Heart left ventricle (tissue), 16 donors: Measurements from ENCODE around the gene CDK2AP2. TPM values are rescaled to one million over a fixed set of nuclear protein-coding genes. Genes with fewer than 3 reads are reported as not detected.
A peak's percentile ranks its signal among the peaks of the same experiment; 100 is the strongest.

Experiments used
- ATAC-seq, 4 donors: fragments of 200-7000 bp; cut with Tn5 transposase; one replicate each; pipeline ENCODE4 v1.9.1; 2020 to 2022; ENCODE audit warnings: moderate library complexity in 4 of 4, mild to moderate bottlenecking in 3 of 4, moderate number of reproducible peaks in 1 of 4
- DNase-seq, 5 donors: peaks; one replicate each; pipeline ENCODE4 v3.0.0-alpha.2; 2020
- H3K27ac ChIP-seq, 12 donors: fragments of 200-600 bp; sonication (generic) in 4 of 12; one replicate each; pipeline versions ENCODE4 v1.5.0 to v1.8.0; 2016 to 2022; ENCODE audit warnings: mild to moderate bottlenecking in 2 of 12
- H3K27me3 ChIP-seq, 9 donors: fragments of 200-600 bp; sonication (generic) in 2 of 9; one replicate each; pipeline versions ENCODE4 v1.5.1 to v1.8.0; 2016 to 2022; ENCODE audit warnings: mild to moderate bottlenecking in 3 of 9
- H3K36me3 ChIP-seq, 9 donors: fragments of 200-600 bp; sonication (generic) in 2 of 9; one replicate each; pipeline versions ENCODE4 v1.5.0 to v1.8.0; 2018 to 2022; ENCODE audit warnings: mild to moderate bottlenecking in 2 of 9
- H3K4me1 ChIP-seq, 12 donors: fragments of 200-600 bp; sonication (generic) in 4 of 12; one replicate each; pipeline versions ENCODE4 v1.5.0 to v1.8.0; 2016 to 2022; ENCODE audit warnings: mild to moderate bottlenecking in 3 of 12
- H3K4me3 ChIP-seq, 12 donors: fragments of 200-600 bp; sonication (generic) in 4 of 12; one replicate each; pipeline versions ENCODE4 v1.5.0 to v1.8.0; 2017 to 2022; ENCODE audit warnings: mild to moderate bottlenecking in 9 of 12, moderate library complexity in 4 of 12
- H3K9me3 ChIP-seq, 12 donors: fragments of 200-600 bp; sonication (generic) in 4 of 12; one replicate each; pipeline versions ENCODE4 v1.5.0 to v1.8.0; 2016 to 2022; ENCODE audit warnings: mild to moderate bottlenecking in 1 of 12
- CTCF ChIP-seq, 12 donors: fragments of 200-600 bp; sonication (generic) in 4 of 12; IDR thresholded peaks; one replicate each; pipeline versions ENCODE4 v1.5.0 to v1.8.0; 2018 to 2022; ENCODE audit warnings: antibody characterized with exemption in 12 of 12, mild to moderate bottlenecking in 5 of 12
- POLR2A ChIP-seq, 2 donors: fragments of 450-650 bp; IDR thresholded peaks; one replicate each; pipeline ENCODE4 v1.6.1; 2017; ENCODE audit warnings: antibody characterized with exemption in 2 of 2, mild to moderate bottlenecking in 2 of 2, moderate library complexity in 2 of 2
- WGBS, 4 donors: extraction: QIAGEN DNeasy Blood & Tissue Kit in 2 of 4; methylation state at CpG; one replicate each; pipeline versions ENCODE4 v1.1.5 to v1.1.7; 2013 to 2018; 5-methylcytosine and 5-hydroxymethylcytosine counted together
- intact Hi-C, 10 donors: fragments of 100-400 bp; cut with DNase I; formaldehyde crosslinking; loops; one replicate each; pipeline versions ENCODE4 v1.11.1 to v1.14.2; 2022
- polyA plus RNA-seq, 2 donors: library from polyadenylated mRNA; stranded (reverse); fragments of 200-250 nt; gene quantifications; one replicate each; pipeline ENCODE4 v1.2.3, GENCODE V29; 2013
- total RNA-seq, 9 donors: library from RNA; depleted of rRNA in 2 of 9; stranded (reverse); fragments of >200 nt in 2 of 9; fragmentation: NEBNext Ultra II Directional in 3 of 9; extraction: Animal tissue kit (Norgen Biotek cat#: 25700) in 3 of 9; gene quantifications; one replicate each; pipeline versions ENCODE4 v1.1.0 to v1.2.4, GENCODE V29; 2016 to 2023
- donor health status: ischemic (EF 13 %, LVEDD 7.1; RV severe dilation, severe dysfunction).
- donor health status: healthy with polysubstance abuse.
- donor health status: DM: no; HTN: yes; CAD: no.
- donor health status: DM: no; HTN: no; CAD: no.
- donor health status: ischemic (EF 25% LVEDD 6.9; RV normal size, moderate dysfunction).
- donor health status: ischemic (EF 25% LVEDD 5.7; RV mildly dilated, moderate dysfunction).
- donor health status: healthy.
- donor health status: DM: yes; HTN: yes; CAD: no.
- donor health status: ischemic (EF 35%, LVEDD 5.7; RV mildly dilated, moderate dysfunction).
- donor health status: nonischemic (EF 11% LVEDD 7.7; RV severe dilation, severe dysfunction).
- donor health status: DM: yes; HTN: yes; CAD: no.
- donor health status: PGD.
- donor health status: ischemic (EF 29% LVEDD 5.4; RV normal size, mild dysfunction).
- donor health status: nonischemic (EF 23%, LVEDD 6.1; RV moderate dilation, normal function).

CDK2AP2 gene
- total and polyA plus RNA-seq, 11 donors = 37.0 to 461 (median 60.1) TPM

DNA sequence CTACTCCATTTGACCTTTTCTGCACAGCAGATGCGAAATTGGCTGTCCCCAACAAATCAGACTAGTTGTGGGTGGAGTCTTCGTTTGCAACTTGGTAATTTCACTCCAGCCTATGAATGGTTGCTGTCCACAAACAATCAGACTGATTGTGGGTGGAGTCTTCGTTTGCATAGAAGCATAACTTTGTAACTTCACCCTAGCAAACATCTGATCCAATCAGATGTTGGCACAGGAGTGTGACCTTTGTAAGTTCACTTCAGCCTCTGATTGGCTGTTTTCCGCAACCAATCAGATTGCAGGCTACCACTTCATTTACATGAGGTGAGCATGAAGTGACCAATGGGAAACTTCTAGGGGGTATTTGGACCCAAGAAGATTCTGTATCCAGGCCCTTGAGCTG is 31.6 kb upstream of the CDK2AP2 start:
- Histone ChIP-seq H3K27me3 (no peaks in the 10 kb centered on the region), H3K4me1 (peaks cover 0 to 6% (median 2%) of the 10 kb centered on the region in 12 donors), H3K9me3 (peaks cover 0 to 5% (median 0%) of the 10 kb centered on the region in 12 donors), H3K4me3 (no peak overlapping the region), H3K27ac (no peak overlapping the region), H3K36me3 (no peaks in the 10 kb centered on the region)
- TF ChIP-seq CTCF (IDR thresholded peaks at IDR 0.05) (no peak), POLR2A (IDR thresholded peaks at IDR 0.05) (no peak)
- intact Hi-C loops = no loop called here
- no peak for ATAC-seq
- no peak for DNase-seq
- WGBS, 4 donors = 88 to 92% (median 90%) methylated on average over 4 of the region's 4 CpGs

DNA sequence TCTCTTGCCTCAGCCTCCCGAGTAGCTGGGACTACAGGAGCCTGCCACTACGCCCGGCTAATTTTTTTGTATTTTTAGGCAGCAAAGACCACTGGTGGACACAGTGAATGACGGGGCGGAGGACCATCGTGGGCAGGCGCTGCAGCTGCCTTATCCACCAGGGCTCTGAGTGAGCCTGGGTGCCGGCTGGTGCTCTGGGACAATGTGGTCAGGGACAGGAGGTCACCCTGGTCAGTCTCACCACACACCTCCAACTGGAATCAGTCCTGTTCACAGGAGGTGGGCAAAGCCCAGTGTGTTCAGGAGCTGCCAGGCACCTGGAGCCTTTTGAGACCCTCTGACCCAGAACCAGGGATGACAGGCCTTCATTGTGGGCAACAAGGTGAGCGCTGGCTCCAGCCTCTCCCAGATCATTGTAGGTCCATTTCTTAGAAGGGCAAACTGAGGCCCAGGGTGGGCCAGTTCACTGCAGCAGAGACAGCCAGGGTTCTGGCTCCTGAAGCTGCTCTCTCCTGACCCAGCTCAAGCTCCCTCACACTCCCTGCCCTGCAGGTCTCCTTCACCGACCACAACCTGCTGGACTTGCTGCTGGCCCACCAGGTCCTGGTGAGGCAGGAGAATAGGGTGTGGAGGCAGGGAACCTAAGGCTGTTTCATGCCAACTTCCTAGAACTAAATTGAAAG is 31.0 kb upstream of the CDK2AP2 start:
- peaks cover 0 to under 1% (median 0%) of the 10 kb centered on the region in 12 donors for H3K4me1 ChIP-seq
- H3K27me3 ChIP-seq = no peaks in the 10 kb centered on the region
- 87 to 96% (median 90%) methylated on average over 6 to 10 of the region's 10 CpGs for WGBS, 4 donors
- no peak overlapping the region for H3K4me3 ChIP-seq
- ATAC-seq (no peak), DNase-seq (no peak)
- peaks cover 0 to 11% (median 4%) of the 10 kb centered on the region in 12 donors for H3K9me3 ChIP-seq
- H3K36me3 ChIP-seq = no peaks in the 10 kb centered on the region
- H3K27ac ChIP-seq = no peak overlapping the region
- intact Hi-C loops = no loop called here
- no peak for TF ChIP-seq CTCF (IDR thresholded peaks at IDR 0.05)
- TF ChIP-seq POLR2A (IDR thresholded peaks at IDR 0.05) = no peak

- H3K36me3 ChIP-seq = no peaks in the 10 kb centered on the region
- 64 to 76% (median 71%) methylated on average over 6 of the region's 6 CpGs for WGBS, 4 donors
- no peaks in the 10 kb centered on the region for H3K27me3 ChIP-seq
- DNase-seq = no peak
- ATAC-seq = peak in 1 of 4 donors; percentile 58
- H3K9me3 ChIP-seq = peaks cover 0 to 17% (median 8%) of the 10 kb centered on the region in 12 donors
- H3K4me3 ChIP-seq = no peak overlapping the region
- TF ChIP-seq CTCF (IDR thresholded peaks at IDR 0.05) (no peak), POLR2A (IDR thresholded peaks at IDR 0.05) (no peak)
- H3K4me1 ChIP-seq = no peaks in the 10 kb centered on the region
- H3K27ac ChIP-seq = no peak overlapping the region
- intact Hi-C loops = no loop called here
These were observed 30.3 kb upstream of the CDK2AP2 start for GRCh38 chr11:67538306-67538705.

GRCh38 chr11:67535561-67535960 is 27.6 kb upstream of the CDK2AP2 start:
- ATAC-seq (no peak), DNase-seq (no peak)
- TF ChIP-seq CTCF (IDR thresholded peaks at IDR 0.05) (no peak), POLR2A (IDR thresholded peaks at IDR 0.05) (no peak)
- WGBS, 4 donors = 70 to 88% (median 75%) methylated on average over 1 of the region's 1 CpG
- no peaks in the 10 kb centered on the region for H3K27me3 ChIP-seq
- H3K27ac ChIP-seq = no peak overlapping the region
- peaks cover 0 to 20% (median 8%) of the 10 kb centered on the region in 12 donors for H3K9me3 ChIP-seq
- no peak overlapping the region for H3K4me3 ChIP-seq
- intact Hi-C loops = no loop called here
- no peaks in the 10 kb centered on the region for H3K36me3 ChIP-seq
- H3K4me1 ChIP-seq = peaks cover 0 to 5% (median 0%) of the 10 kb centered on the region in 12 donors
